ENCODE data around the gene GDF15.

The GDF15 gene

DNA sequence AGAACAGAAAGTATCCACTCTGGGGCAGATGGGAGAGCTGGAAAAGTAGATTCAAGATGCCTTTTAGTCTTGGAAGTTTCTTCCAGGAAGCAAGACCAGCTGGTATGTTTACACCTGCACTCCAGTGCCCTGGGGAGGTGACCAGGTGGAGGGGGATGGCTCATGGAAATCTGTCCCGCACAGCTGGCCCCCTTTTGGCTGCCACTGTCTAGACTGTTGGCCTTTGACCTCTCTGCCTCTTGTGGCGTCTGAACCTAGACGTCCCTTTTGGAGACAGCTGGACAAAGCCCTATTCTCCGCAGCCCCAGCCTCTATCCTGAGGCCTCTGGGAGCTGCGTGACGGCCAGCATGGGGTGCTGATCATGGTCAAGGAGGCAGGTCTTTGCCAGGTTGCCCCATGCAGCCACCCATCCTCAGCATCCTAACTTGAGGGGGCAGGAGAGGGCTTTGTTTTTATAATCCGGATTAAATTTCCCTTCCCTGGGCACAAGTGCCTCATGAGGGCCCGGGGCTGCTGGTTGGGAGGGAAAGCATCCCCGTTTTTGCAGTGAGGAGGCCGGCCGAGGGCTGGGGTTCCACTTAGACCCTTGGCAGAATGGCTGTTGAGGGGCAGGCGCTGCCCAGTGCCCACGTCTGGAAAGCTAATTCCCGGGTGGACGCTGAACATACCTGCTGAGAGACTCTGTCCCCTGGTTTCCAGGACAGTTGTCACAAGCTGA is 17.3 kb upstream of the GDF15 start:
- TF ChIP-seq OSR1 (CRISPR knock-in tag; IDR thresholded peaks at IDR 0.05) (no peak), ZNF8 (CRISPR knock-in tag; IDR thresholded peaks at IDR 0.05) (no peak), PPARA (CRISPR knock-in tag; IDR thresholded peaks at IDR 0.05; ENCODE audit: borderline replicate concordance) (no peak), BACH2 (CRISPR knock-in tag; IDR thresholded peaks at IDR 0.05; ENCODE audit: borderline replicate concordance) (no peak), ARNTL (CRISPR knock-in tag; IDR thresholded peaks at IDR 0.05; ENCODE audit: borderline replicate concordance, low read depth) (no peak), GLIS3 (CRISPR knock-in tag; IDR thresholded peaks at IDR 0.05) (no peak), TCF4 (CRISPR knock-in tag; IDR thresholded peaks at IDR 0.05; ENCODE audit: borderline replicate concordance) (no peak), TOX (CRISPR knock-in tag; IDR thresholded peaks at IDR 0.05; ENCODE audit: borderline replicate concordance) (no peak), ZFP30 (CRISPR knock-in tag; IDR thresholded peaks at IDR 0.05) (no peak), ZFP3 (CRISPR knock-in tag; IDR thresholded peaks at IDR 0.05) (no peak), ZNF70 (CRISPR knock-in tag; IDR thresholded peaks at IDR 0.05) (no peak), ZNF565 (CRISPR knock-in tag; conservative IDR thresholded peaks at IDR 0.05; ENCODE audit: low read depth) (no peak), ISL1 (CRISPR knock-in tag; IDR thresholded peaks at IDR 0.05) (no peak), CSDC2 (CRISPR knock-in tag; IDR thresholded peaks at IDR 0.05) (no peak)
- TF ChIP-seq, protein P1, sequence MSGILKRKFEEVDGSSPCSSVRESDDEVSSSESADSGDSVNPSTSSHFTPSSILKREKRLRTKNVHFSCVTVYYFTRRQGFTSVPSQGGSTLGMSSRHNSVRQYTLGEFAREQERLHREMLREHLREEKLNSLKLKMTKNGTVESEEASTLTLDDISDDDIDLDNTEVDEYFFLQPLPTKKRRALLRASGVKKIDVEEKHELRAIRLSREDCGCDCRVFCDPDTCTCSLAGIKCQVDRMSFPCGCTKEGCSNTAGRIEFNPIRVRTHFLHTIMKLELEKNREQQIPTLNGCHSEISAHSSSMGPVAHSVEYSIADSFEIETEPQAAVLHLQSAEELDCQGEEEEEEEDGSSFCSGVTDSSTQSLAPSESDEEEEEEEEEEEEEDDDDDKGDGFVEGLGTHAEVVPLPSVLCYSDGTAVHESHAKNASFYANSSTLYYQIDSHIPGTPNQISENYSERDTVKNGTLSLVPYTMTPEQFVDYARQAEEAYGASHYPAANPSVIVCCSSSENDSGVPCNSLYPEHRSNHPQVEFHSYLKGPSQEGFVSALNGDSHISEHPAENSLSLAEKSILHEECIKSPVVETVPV (CRISPR knock-in tag; IDR thresholded peaks at IDR 0.05): no peak
- TF ChIP-seq, protein P2, sequence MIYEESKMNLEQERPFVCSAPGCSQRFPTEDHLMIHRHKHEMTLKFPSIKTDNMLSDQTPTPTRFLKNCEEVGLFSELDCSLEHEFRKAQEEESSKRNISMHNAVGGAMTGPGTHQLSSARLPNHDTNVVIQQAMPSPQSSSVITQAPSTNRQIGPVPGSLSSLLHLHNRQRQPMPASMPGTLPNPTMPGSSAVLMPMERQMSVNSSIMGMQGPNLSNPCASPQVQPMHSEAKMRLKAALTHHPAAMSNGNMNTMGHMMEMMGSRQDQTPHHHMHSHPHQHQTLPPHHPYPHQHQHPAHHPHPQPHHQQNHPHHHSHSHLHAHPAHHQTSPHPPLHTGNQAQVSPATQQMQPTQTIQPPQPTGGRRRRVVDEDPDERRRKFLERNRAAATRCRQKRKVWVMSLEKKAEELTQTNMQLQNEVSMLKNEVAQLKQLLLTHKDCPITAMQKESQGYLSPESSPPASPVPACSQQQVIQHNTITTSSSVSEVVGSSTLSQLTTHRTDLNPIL (CRISPR knock-in tag; IDR thresholded peaks at IDR 0.05; ENCODE audit: low read depth): no peak
- TF ChIP-seq, protein P3, sequence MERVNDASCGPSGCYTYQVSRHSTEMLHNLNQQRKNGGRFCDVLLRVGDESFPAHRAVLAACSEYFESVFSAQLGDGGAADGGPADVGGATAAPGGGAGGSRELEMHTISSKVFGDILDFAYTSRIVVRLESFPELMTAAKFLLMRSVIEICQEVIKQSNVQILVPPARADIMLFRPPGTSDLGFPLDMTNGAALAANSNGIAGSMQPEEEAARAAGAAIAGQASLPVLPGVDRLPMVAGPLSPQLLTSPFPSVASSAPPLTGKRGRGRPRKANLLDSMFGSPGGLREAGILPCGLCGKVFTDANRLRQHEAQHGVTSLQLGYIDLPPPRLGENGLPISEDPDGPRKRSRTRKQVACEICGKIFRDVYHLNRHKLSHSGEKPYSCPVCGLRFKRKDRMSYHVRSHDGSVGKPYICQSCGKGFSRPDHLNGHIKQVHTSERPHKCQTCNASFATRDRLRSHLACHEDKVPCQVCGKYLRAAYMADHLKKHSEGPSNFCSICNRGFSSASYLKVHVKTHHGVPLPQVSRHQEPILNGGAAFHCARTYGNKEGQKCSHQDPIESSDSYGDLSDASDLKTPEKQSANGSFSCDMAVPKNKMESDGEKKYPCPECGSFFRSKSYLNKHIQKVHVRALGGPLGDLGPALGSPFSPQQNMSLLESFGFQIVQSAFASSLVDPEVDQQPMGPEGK (CRISPR knock-in tag; IDR thresholded peaks at IDR 0.05; ENCODE audit: borderline replicate concordance): no peak
- TF ChIP-seq, protein P4, sequence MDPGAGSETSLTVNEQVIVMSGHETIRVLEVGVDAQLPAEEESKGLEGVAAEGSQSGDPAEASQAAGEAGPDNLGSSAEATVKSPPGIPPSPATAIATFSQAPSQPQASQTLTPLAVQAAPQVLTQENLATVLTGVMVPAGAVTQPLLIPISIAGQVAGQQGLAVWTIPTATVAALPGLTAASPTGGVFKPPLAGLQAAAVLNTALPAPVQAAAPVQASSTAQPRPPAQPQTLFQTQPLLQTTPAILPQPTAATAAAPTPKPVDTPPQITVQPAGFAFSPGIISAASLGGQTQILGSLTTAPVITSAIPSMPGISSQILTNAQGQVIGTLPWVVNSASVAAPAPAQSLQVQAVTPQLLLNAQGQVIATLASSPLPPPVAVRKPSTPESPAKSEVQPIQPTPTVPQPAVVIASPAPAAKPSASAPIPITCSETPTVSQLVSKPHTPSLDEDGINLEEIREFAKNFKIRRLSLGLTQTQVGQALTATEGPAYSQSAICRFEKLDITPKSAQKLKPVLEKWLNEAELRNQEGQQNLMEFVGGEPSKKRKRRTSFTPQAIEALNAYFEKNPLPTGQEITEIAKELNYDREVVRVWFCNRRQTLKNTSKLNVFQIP (CRISPR knock-in tag; IDR thresholded peaks at IDR 0.05; ENCODE audit: borderline replicate concordance, low read depth): no peak
- no peak for ATAC-seq

DNA sequence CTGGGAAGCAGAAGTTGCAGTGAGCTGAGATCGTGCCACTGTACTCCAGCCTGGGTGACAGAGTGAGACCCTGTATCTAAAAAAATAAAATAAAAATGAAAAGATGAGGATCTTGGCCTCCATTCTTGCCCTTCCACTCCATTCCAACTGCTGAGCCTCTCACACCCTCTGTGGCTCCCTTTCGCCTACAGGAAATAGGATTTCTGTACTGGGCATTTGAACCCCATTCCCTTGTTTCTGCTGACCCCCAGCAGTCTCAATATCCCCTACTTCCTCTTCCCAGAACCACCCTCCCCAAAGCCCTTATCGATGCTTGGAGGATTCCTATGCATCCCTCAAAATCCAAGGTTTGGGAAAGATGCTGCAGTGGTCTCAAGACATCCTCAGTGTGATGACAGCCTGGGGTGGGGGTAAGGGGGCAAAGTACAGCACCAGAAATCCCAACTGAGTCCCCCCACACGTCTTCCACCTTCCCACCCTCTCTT is 12.5 kb upstream of the GDF15 start:
- no peak for ATAC-seq
- TF ChIP-seq ZNF8 (CRISPR knock-in tag; IDR thresholded peaks at IDR 0.05) (no peak), ZFP3 (CRISPR knock-in tag; IDR thresholded peaks at IDR 0.05) (peak; percentile 31; the same call in 1 of the 2 replicates), ARNTL (CRISPR knock-in tag; IDR thresholded peaks at IDR 0.05; ENCODE audit: borderline replicate concordance, low read depth) (no peak)
- TF ChIP-seq, protein P4 (CRISPR knock-in tag; IDR thresholded peaks at IDR 0.05; ENCODE audit: borderline replicate concordance, low read depth): no peak
- TF ChIP-seq, protein P3 (CRISPR knock-in tag; IDR thresholded peaks at IDR 0.05; ENCODE audit: borderline replicate concordance): 0 out of 2 replicates have a peak, but pooled peaks have one; percentile 13
- TF ChIP-seq, protein P1 (CRISPR knock-in tag; IDR thresholded peaks at IDR 0.05): no peak

Measured in SK-N-SH treated with all-trans-retinoic acid at 6 μM for 48 hours (cell line).